DOHH2 (cell line): ENCODE measurements around the gene OR6C4.

Experiments
- H3F3A ChIP-seq: fragments of 200-600 bp; sonication (generic), shearing (Covaris generic); 2 replicates; pipeline ENCODE4 v1.6.0; 2016; ENCODE audit warnings: antibody characterized with exemption, mild to moderate bottlenecking; ENCODE audit not compliant: control insufficient read depth, insufficient read depth
- H3K27ac ChIP-seq: fragments of 200-600 bp; sonication (generic); 2 replicates; pipeline ENCODE4 v1.5.1; 2014; ENCODE audit warnings: low read depth, mild to moderate bottlenecking, low read length, moderate library complexity
- H3K27me3 ChIP-seq: fragments of 200-600 bp; sonication (generic); 2 replicates; pipeline ENCODE4 v1.6.1; 2014; ENCODE audit warnings: mild to moderate bottlenecking, low read length, mixed read lengths; ENCODE audit not compliant: control insufficient read depth
- H3K36me3 ChIP-seq: fragments of 200-600 bp; sonication (generic); 2 replicates; pipeline ENCODE4 v1.6.1; 2014; ENCODE audit warnings: mild to moderate bottlenecking, low read length, moderate library complexity, mixed read lengths; ENCODE audit not compliant: control insufficient read depth
- H3K4me1 ChIP-seq: fragments of 200-600 bp; sonication (generic); 2 replicates; pipeline ENCODE4 v1.6.1; 2014; ENCODE audit warnings: mild to moderate bottlenecking, low read length, mixed read lengths; ENCODE audit not compliant: control insufficient read depth
- H3K4me2 ChIP-seq: fragments of 200-600 bp; sonication (generic); 2 replicates; pipeline ENCODE4 v1.6.0; 2014; ENCODE audit warnings: mild to moderate bottlenecking, low read length, moderate library complexity
- H3K4me3 ChIP-seq: fragments of 200-600 bp; sonication (generic); 2 replicates; pipeline ENCODE4 v1.5.1; 2014; ENCODE audit warnings: mild to moderate bottlenecking, low read length, mixed read lengths
- H3K79me2 ChIP-seq: fragments of 200-600 bp; sonication (generic); 2 replicates; pipeline ENCODE4 v1.6.1; 2014; ENCODE audit warnings: mild to moderate bottlenecking, low read length, mixed read lengths; ENCODE audit not compliant: control insufficient read depth
- H3K9me2 ChIP-seq: fragments of 200-600 bp; sonication (generic); replicated peaks from 2 replicates; pipeline ENCODE4 v1.6.1; 2014; ENCODE audit warnings: mild to moderate bottlenecking, low read length, mixed read lengths; ENCODE audit not compliant: control insufficient read depth
- H3K9me3 ChIP-seq: fragments of 200-600 bp; sonication (generic); 2 replicates; pipeline ENCODE4 v1.6.1; 2014; ENCODE audit warnings: antibody characterized with exemption, low read length, mixed read lengths; ENCODE audit not compliant: control insufficient read depth, insufficient read depth
- H4K20me1 ChIP-seq: fragments of 200-600 bp; sonication (generic); 2 replicates; pipeline ENCODE4 v1.6.0; 2014; ENCODE audit warnings: low read depth, mild to moderate bottlenecking, antibody characterized with exemption, low read length, moderate library complexity; ENCODE audit not compliant: control insufficient read depth, insufficient read depth
- CTCF ChIP-seq: fragments of 200-600 bp; sonication (generic); IDR thresholded peaks from one replicate; pipeline ENCODE4 v1.5.1; 2014; ENCODE audit warnings: antibody characterized with exemption, mild to moderate bottlenecking, low read depth, low read length; ENCODE audit not compliant: poor library complexity, severe bottlenecking
- EZH2phosphoT487 ChIP-seq: fragments of 200-600 bp; sonication (generic); IDR thresholded peaks from 2 replicates; pipeline ENCODE4 v1.6.1; 2017; ENCODE audit warnings: borderline replicate concordance, mild to moderate bottlenecking, antibody characterized with exemption, low read length, moderate library complexity, mixed read lengths

OR6C4 gene

GRCh38 chr12:55549302-55549701, at the start of gene OR6C4:
Gene OR6C4, plus strand, starts transcription at chr12:55549602. Its CDS starts 1,625 bp downstream, at chr12:55551227.
- Histone ChIP-seq H3K9me3 (peaks cover 7% of the 10 kb centered on the region; the same call in 1 of the 2 replicates), H3F3A (no peaks in the 10 kb centered on the region), H3K36me3 (no peaks in the 10 kb centered on the region), H3K4me2 (peak within 1 kb of the TSS; percentile 19), H4K20me1 (no peaks in the 10 kb centered on the region), H3K27ac (peak within 1 kb of the TSS; percentile 22; the same call in 1 of the 2 replicates), H3K27me3 (no peaks in the 10 kb centered on the region), H3K79me2 (no peaks in the 10 kb centered on the region), H3K9me2 (no peaks in the 10 kb centered on the region), H3K4me1 (peaks cover 12% of the 10 kb centered on the region), H3K4me3 (peak within 1 kb of the TSS; percentile 2; the same call in 1 of the 2 replicates)
- TF ChIP-seq EZH2phosphoT487 (no peak), CTCF (no peak)

GRCh38 chr12:55499810-55500252, 49.6 kb upstream of the OR6C4 start:
- TF ChIP-seq EZH2phosphoT487 (no peak), CTCF (no peak)
- Histone ChIP-seq H3K4me3 (no peak overlapping the region), H3F3A (no peaks in the 10 kb centered on the region), H3K4me1 (no peaks in the 10 kb centered on the region; the same call in 1 of the 2 replicates), H3K9me2 (no peaks in the 10 kb centered on the region), H3K36me3 (no peaks in the 10 kb centered on the region), H3K27me3 (no peaks in the 10 kb centered on the region), H3K79me2 (no peaks in the 10 kb centered on the region), H3K9me3 (no peaks in the 10 kb centered on the region), H4K20me1 (no peaks in the 10 kb centered on the region), H3K27ac (no peak overlapping the region), H3K4me2 (no peak overlapping the region)

- H3K9me3 ChIP-seq: no peaks in the 10 kb centered on the region
- H3K27ac ChIP-seq: no peak overlapping the region
- no peaks in the 10 kb centered on the region for H4K20me1 ChIP-seq
- no peaks in the 10 kb centered on the region for H3K27me3 ChIP-seq
- H3F3A ChIP-seq: no peaks in the 10 kb centered on the region
- H3K4me2 ChIP-seq: no peak overlapping the region
- no peaks in the 10 kb centered on the region for H3K79me2 ChIP-seq
- no peaks in the 10 kb centered on the region; the same call in 1 of the 2 replicates for H3K4me1 ChIP-seq
- H3K4me3 ChIP-seq: no peak overlapping the region
- TF ChIP-seq EZH2phosphoT487 (no peak), CTCF (no peak)
- no peaks in the 10 kb centered on the region for H3K36me3 ChIP-seq
- H3K9me2 ChIP-seq: no peaks in the 10 kb centered on the region
These were observed 47.8 kb upstream of the OR6C4 start for GRCh38 chr12:55501601-55502000.

GRCh38 chr12:55515696-55516095, 33.7 kb upstream of the OR6C4 start:
- H3K4me2 ChIP-seq: no peak overlapping the region
- H3K4me1 ChIP-seq: no peaks in the 10 kb centered on the region
- no peak overlapping the region for H3K27ac ChIP-seq
- H3K9me3 ChIP-seq: peaks cover 3% of the 10 kb centered on the region; the same call in 1 of the 2 replicates
- no peaks in the 10 kb centered on the region for H3K9me2 ChIP-seq
- TF ChIP-seq EZH2phosphoT487 (no peak), CTCF (peak; percentile 17)
- H3K27me3 ChIP-seq: no peaks in the 10 kb centered on the region
- H3K36me3 ChIP-seq: no peaks in the 10 kb centered on the region
- no peaks in the 10 kb centered on the region for H4K20me1 ChIP-seq
- no peak overlapping the region for H3K4me3 ChIP-seq
- H3K79me2 ChIP-seq: no peaks in the 10 kb centered on the region
- H3F3A ChIP-seq: no peaks in the 10 kb centered on the region
